Activated T-cell treated with anti-CD3 and anti-CD28 coated beads for 1 hour (primary cell): Measurements from ENCODE around the gene ZCRB1.

ENCODE experiments used
- DNase-seq: peaks from one replicate; pipeline ENCODE4 v3.0.0-alpha.2; 2020; ENCODE audit warnings: low read depth

ZCRB1 gene

DNA sequence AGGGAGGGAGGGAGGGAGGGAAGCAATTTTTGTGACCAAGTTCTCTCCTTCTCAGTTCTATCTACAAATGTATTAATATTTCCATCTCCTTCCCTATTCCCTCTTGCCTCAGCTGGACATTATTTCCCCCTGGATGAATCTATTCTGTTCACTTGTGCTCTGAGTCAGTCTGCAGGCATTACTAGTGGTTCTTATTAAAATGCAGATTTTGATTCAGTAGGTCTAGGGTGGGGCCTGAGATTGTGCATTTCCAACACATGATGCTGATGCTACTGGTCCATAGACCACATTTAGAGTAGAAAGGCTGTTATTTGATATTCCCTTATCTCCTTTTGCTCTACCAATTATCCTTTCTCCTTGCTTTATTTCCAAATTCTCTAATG lies 47.8 kb downstream of the ZCRB1 start:
- no peak for DNase-seq

DNA sequence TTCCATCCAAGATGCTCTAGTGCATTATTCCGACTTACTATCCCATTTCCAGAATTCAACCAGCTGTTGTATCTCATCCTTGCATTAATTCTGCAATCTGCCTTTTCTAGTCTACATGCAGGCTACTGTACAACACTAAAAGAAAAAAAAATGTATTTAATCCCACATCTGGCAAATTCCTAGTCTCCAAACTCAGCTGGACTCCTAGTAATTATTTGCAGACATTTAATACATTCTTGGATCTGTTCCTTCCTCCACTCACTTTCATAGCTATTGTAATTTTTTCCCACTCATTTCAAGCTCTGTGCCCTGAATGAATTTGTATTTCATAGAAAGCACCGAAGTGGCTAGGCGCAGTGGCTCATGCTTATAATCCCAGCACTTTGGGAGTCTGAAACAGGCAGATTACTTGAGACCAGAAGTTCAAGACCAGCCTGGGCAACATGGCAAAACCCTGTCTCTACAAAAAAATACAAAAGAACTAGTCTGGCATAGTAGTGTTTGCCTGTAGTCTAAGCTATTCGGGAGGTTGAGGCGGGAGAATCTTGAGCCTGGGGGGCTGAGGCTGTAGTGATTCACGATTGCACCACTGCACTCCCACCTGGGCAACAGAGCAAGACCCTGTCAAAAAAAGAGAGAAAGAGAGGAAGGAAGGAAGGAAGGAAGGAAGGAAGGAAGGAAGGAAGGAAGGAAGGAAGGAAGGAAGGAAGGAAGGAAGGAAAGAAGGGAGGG lies 48.3 kb downstream of the ZCRB1 start:
- DNase-seq: no peak

DNA sequence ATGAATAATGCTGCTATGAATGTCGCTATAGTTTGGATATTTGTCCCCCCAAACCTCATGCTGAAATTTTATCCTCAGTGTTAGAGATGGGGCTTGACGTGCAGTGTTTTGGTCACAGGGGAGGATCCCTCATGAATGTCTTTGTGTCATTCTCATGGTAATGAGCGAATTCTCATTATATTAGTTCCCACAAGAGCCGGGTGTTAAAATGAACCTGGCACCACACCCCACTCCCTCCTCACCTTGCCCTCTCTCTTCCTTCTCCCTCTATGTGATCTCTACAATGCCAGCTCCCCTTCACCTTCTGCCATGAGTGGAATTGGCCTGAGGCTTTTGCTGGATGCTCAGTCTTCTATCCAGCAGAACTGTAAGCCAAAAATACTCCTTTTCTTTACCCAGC lies 50.4 kb downstream of the ZCRB1 start:
- no peak for DNase-seq

DNA sequence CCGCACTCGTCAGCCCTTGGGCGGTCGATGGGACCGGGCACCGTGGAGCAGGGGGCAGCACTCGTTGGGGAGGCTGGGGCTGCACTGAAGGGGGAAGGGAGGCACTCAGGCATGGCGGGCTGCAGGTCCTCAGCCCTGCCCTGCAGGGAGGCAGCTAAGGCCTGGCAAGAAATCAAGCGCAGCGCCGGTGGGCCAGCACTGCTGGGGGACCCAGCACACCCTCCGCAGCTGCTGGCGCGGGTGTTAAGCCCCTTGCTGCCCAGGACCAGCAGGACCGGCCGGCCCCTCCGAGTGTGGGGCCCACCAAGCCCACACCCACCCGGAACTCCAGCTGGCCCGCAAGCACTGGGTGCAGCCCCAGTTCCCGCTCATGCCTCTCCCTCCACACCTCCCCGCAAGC lies 52.2 kb downstream of the ZCRB1 start:
- no peak for DNase-seq

DNA sequence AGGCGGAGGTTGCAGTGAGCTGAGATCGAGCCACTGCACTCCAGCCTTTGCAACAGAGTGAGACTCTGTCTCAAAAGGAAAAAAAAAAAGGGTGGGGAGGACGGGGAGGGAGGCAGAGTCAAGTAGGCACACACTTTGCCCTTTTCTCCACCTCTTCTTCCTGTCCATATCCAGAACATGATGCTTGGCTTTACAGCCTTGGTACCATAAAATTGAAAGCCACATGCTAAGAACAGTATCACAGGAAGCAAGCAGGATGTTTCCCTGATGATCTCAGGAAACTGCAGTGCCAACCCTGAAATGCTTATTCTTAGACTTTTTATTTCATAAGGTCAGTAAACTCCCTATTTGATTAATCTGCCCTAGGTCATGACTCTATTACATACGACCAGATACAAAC lies 55.3 kb downstream of the ZCRB1 start:
- DNase-seq: no peak

- no peak for DNase-seq
Observed at GRCh38 chr12:42267413-42268190, 58.3 kb downstream of the ZCRB1 start.

- no peak for DNase-seq
Observed at GRCh38 chr12:42266579-42267230, 59.2 kb downstream of the ZCRB1 start.

- DNase-seq: no peak
Observed at GRCh38 chr12:42262271-42262670, 63.6 kb downstream of the ZCRB1 start.
